Adrenal gland (tissue), 12 donors: ENCODE measurements around the gene FUT7. TPM values are rescaled to one million over a fixed set of nuclear protein-coding genes. Genes with fewer than 3 reads are reported as not detected.

Experiments used
- DNase-seq, 7 donors: peaks; one replicate each; pipeline ENCODE4 v3.0.0-alpha.2; 2019 to 2020
- H3K27ac ChIP-seq, 5 donors: fragments of 200-600 bp; sonication (generic) in 4 of 5; 1 replicate in 3 of 5; 2 replicates in 2 of 5; pipeline versions ENCODE4 v1.5.1 to v1.8.0; 2016 to 2020; ENCODE audit warnings: mild to moderate bottlenecking in 1 of 5
- H3K27me3 ChIP-seq: fragments of 200-600 bp; 2 replicates; pipeline ENCODE4 v1.8.0; 2021
- H3K36me3 ChIP-seq, 2 donors: fragments of 200-600 bp; replicated peaks in 1 of 2; 1 replicate in 1 of 2; 2 replicates in 1 of 2; pipeline versions ENCODE4 v1.5.1 to v1.8.0; 2018 to 2022
- H3K4me1 ChIP-seq, 2 donors: fragments of 200-600 bp; replicated peaks in 1 of 2; 1 replicate in 1 of 2; 2 replicates in 1 of 2; pipeline versions ENCODE4 v1.5.1 to v1.8.0; 2018 to 2021
- H3K4me3 ChIP-seq, 4 donors: fragments of 200-600 bp; sonication (generic) in 3 of 4; one replicate each; pipeline ENCODE4 v1.5.1; 2016 to 2018
- H3K9me3 ChIP-seq, 3 donors: fragments of 200-600 bp; sonication (generic) in 1 of 3; replicated peaks in 1 of 3; 1 replicate in 2 of 3; 2 replicates in 1 of 3; pipeline versions ENCODE4 v1.5.1 to v1.8.0; 2016 to 2021
- POLR2A ChIP-seq, 2 donors: fragments of 450-650 bp; IDR thresholded peaks; one replicate each; pipeline ENCODE4 v1.6.1; 2017; ENCODE audit warnings: antibody characterized with exemption in 2 of 2, mild to moderate bottlenecking in 2 of 2, moderate library complexity in 1 of 2
- WGBS, 4 donors: extraction: QIAGEN DNeasy Blood & Tissue Kit in 2 of 4; methylation state at CpG; one replicate each; pipeline versions ENCODE4 v1.1.5 to v1.1.7; 2013 to 2017; 5-methylcytosine and 5-hydroxymethylcytosine counted together
- intact Hi-C, 2 donors: fragments of 100-400 bp; cut with DNase I; formaldehyde crosslinking; loops; one replicate each; pipeline versions ENCODE4 v1.14.1 to v1.15.0; 2022 to 2023
- polyA plus RNA-seq, 3 donors: library from polyadenylated mRNA; stranded (reverse); fragments of 200-250 nt in 2 of 3; fragments of 350-450 nt in 1 of 3; fragmentation: Illumina TruSeq in 1 of 3; extraction: RNeasy Lipid Tissue Mini Kit (QIAGEN cat#74804) in 1 of 3; gene quantifications; one replicate each; pipeline ENCODE4 v1.2.3, GENCODE V29; 2013 to 2014
- total RNA-seq, 9 donors: library from RNA; depleted of rRNA in 4 of 9; stranded (reverse); fragments of >200 nt in 4 of 9; fragments of 120-200 nt in 1 of 9; fragmentation: NEBNext Ultra II Directional in 1 of 9; extraction: Animal tissue kit (Norgen Biotek cat#: 25700) in 1 of 9; gene quantifications; one replicate each; pipeline versions ENCODE4 v1.1.0 to v1.2.4, GENCODE V29; 2013 to 2023
- TF ChIP-seq, protein P1 (sequence below), 6 experiments: fragments of 450-650 bp in 4 of 6; fragments of 200-600 bp in 2 of 6; sonication (generic) in 1 of 6; IDR thresholded peaks; 1 replicate in 5 of 6; 2 replicates in 1 of 6; pipeline versions ENCODE4 v1.5.1 to v1.8.0; 2016 to 2021; ENCODE audit warnings: antibody characterized with exemption in 6 of 6, mild to moderate bottlenecking in 2 of 6, moderate library complexity in 1 of 6
- donor health status: healthy with polysubstance abuse.
- donor health status: Bipolar disorder and iron deficiency.
- donor health status: DM: yes; HTN: yes; CAD: no.
- donor health status: DM: no; HTN: no; CAD: no.
- donor health status: DM: no; HTN: no; CAD: no.
- donor health status: DM: yes; HTN: yes; CAD: no.

FUT7 gene
- total and polyA plus RNA-seq, 12 donors: 0.11 to 0.69 (median 0.17) TPM; not detected in 5

GRCh38 chr9:137009938-137010732, 21.8 kb downstream of the FUT7 start:
- Histone ChIP-seq H3K9me3 (no peaks in the 10 kb centered on the region), H3K4me1 (no peaks in the 10 kb centered on the region), H3K36me3 (peaks cover 0 to 24% of the 10 kb centered on the region in 2 donors), H3K27ac (no peak overlapping the region), H3K27me3 (no peaks in the 10 kb centered on the region), H3K4me3 (no peak overlapping the region)
- WGBS, 4 donors: 95 to 99% (median 96%) methylated on average over 19 to 49 of the region's 49 CpGs
- DNase-seq: no peak
- TF ChIP-seq POLR2A (IDR thresholded peaks at IDR 0.05): no peak
- TF ChIP-seq, protein P1, sequence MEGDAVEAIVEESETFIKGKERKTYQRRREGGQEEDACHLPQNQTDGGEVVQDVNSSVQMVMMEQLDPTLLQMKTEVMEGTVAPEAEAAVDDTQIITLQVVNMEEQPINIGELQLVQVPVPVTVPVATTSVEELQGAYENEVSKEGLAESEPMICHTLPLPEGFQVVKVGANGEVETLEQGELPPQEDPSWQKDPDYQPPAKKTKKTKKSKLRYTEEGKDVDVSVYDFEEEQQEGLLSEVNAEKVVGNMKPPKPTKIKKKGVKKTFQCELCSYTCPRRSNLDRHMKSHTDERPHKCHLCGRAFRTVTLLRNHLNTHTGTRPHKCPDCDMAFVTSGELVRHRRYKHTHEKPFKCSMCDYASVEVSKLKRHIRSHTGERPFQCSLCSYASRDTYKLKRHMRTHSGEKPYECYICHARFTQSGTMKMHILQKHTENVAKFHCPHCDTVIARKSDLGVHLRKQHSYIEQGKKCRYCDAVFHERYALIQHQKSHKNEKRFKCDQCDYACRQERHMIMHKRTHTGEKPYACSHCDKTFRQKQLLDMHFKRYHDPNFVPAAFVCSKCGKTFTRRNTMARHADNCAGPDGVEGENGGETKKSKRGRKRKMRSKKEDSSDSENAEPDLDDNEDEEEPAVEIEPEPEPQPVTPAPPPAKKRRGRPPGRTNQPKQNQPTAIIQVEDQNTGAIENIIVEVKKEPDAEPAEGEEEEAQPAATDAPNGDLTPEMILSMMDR (IDR thresholded peaks at IDR 0.05): no peak
- intact Hi-C loops: no loop called here

DNA sequence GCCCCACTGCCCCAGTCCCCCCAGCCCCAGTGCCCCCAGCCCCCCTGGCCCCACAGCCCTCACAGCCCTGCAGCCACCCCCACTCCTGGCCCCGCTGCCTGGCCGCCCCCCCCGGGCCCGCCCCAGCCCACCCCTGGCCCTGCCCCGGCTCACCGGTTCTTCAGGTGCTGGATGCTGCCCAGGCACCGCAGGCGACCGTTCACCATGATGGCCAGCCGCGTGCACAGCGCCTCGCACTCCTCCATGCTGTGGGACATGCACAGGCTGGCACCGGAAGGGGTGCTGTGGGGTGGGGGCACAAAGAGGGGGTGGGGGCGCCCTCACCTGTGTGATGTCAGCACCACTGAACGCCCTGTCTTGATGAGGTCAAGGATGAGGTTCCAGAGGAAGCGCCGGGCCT, 22.7 kb downstream of the FUT7 start:
- 91 to 100% (median 94%) methylated on average over 6 to 18 of the region's 18 CpGs for WGBS, 4 donors
- DNase-seq: no peak
- H3K36me3 ChIP-seq: peaks cover 0 to 16% of the 10 kb centered on the region in 2 donors
- no peaks in the 10 kb centered on the region for H3K27me3 ChIP-seq
- no peaks in the 10 kb centered on the region for H3K4me1 ChIP-seq
- H3K4me3 ChIP-seq: no peak overlapping the region
- intact Hi-C loops: no loop called here
- no peak overlapping the region for H3K27ac ChIP-seq
- no peaks in the 10 kb centered on the region for H3K9me3 ChIP-seq
- no peak for TF ChIP-seq POLR2A (IDR thresholded peaks at IDR 0.05)
- TF ChIP-seq, protein P1 (IDR thresholded peaks at IDR 0.05): no peak

DNA sequence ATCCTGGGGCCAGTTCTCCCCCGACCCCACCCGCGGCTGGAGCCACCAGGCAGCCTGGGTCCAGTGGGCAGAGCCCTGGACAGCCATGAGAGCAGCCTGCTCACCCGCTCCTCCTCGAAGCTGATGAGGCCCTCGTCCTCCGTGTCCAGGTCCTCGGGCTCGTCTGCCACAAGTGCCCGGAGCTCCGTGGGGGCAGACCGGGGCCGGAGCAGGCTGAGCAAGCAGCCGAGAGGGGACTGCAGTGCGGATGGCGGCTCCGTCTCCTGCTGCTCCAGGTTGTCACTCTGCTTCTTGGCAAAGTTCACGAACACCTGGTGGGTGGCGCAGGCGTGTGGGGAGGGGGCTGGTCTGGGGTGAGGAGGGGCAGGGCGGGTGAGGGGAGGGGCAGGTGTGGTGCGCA, 23.6 kb downstream of the FUT7 start:
- 82 to 94% (median 92%) methylated on average over 2 to 22 of the region's 22 CpGs for WGBS, 4 donors
- no peak for DNase-seq
- intact Hi-C loops: no loop called here
- no peak overlapping the region for H3K27ac ChIP-seq
- H3K36me3 ChIP-seq: peaks cover 0 to 14% of the 10 kb centered on the region in 2 donors
- H3K27me3 ChIP-seq: no peaks in the 10 kb centered on the region
- H3K4me1 ChIP-seq: no peaks in the 10 kb centered on the region
- TF ChIP-seq POLR2A (IDR thresholded peaks at IDR 0.05): no peak
- TF ChIP-seq, protein P1 (IDR thresholded peaks at IDR 0.05): no peak
- no peak overlapping the region for H3K4me3 ChIP-seq
- H3K9me3 ChIP-seq: no peaks in the 10 kb centered on the region

DNA sequence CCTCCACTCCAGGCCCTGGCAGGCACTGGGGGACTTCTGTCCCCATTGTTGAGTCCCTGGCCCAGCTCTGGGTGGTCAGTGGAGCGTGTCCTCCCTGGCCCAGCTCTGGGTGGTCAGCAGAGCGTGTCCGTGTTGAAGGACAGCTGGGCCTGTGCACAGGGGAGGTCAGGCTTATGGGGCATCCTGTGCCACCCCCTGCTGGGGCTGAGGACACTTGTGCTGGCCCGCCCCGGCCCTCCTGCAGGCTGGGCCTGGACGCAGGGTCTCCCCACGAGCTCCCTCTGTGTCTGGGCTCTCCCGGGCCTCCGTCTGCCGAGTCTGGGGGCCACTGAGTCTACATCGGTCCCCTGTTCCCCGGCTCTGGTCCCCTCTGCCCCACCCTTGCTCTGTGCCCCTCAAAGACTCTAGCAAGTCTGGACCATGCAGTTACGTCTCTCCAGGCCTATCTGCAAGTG, 24.0 kb downstream of the FUT7 start:
- H3K36me3 ChIP-seq: peaks cover 0 to 14% of the 10 kb centered on the region in 2 donors
- H3K9me3 ChIP-seq: no peaks in the 10 kb centered on the region
- intact Hi-C loops: no loop called here
- H3K27ac ChIP-seq: no peak overlapping the region
- no peak overlapping the region for H3K4me3 ChIP-seq
- 91 to 100% (median 94%) methylated on average over 2 to 13 of the region's 13 CpGs for WGBS, 4 donors
- no peak for DNase-seq
- no peaks in the 10 kb centered on the region for H3K27me3 ChIP-seq
- H3K4me1 ChIP-seq: no peaks in the 10 kb centered on the region
- TF ChIP-seq POLR2A (IDR thresholded peaks at IDR 0.05): no peak
- TF ChIP-seq, protein P1 (IDR thresholded peaks at IDR 0.05): no peak
